ENCODE results near the gene CREBRF.

- TF ChIP-seq JUND (IDR thresholded peaks at IDR 0.05; ENCODE audit: borderline replicate concordance, low read depth, low read length) (no peak), JUND (tag; IDR thresholded peaks at IDR 0.05; ENCODE audit: borderline replicate concordance, low read depth, low read length) (no peak), ATF3 (IDR thresholded peaks at IDR 0.05) (no peak), ATF3 (CRISPR knock-in tag; conservative IDR thresholded peaks at IDR 0.05) (no peak), POLR2AphosphoS2 (IDR thresholded peaks at IDR 0.05; ENCODE audit: low read length) (no peak)
These were observed 6.0 kb downstream of the CREBRF start for GRCh38 chr5:173062141-173062540.
